ENCODE measurements around the gene LBHD2. TPM values are rescaled to one million over a fixed set of nuclear protein-coding genes. Genes with fewer than 3 reads are reported as not detected.
"Not testable (repeated sequence)": the region's sequence is repeated elsewhere in the genome, so short reads cannot be mapped to it uniquely, and the experiment has no call there.

Gene LBHD2
- total RNA-seq, 1 experiment from 2014 or later = not detected

GRCh38 chr14:103118018-103118662 lies 34.1 kb downstream of the LBHD2 start:
- DNase-seq (ENCODE audit: low read depth) = peak; percentile 85

GRCh38 chr14:103118663-103119404 lies 34.8 kb downstream of the LBHD2 start:
- no peak for DNase-seq (ENCODE audit: low read depth)

- not testable (repeated sequence) for DNase-seq (ENCODE audit: low read depth)
Observed at GRCh38 chr14:103119527-103119926, 35.5 kb downstream of the LBHD2 start.

- no peak for DNase-seq (ENCODE audit: low read depth)
Observed at GRCh38 chr14:103121121-103121845, 37.3 kb downstream of the LBHD2 start.

- DNase-seq (ENCODE audit: low read depth) = no peak
Observed at GRCh38 chr14:103121846-103122584, 38.0 kb downstream of the LBHD2 start.

GRCh38 chr14:103122585-103122946 lies 38.6 kb downstream of the LBHD2 start:
- DNase-seq (ENCODE audit: low read depth) = no peak

GRCh38 chr14:103122947-103123633 lies 39.1 kb downstream of the LBHD2 start, which contains the start of gene TNFAIP2:
Gene TNFAIP2 (plus strand): TSS chr14:103123461. CDS start chr14:103126458, 2,997 bp downstream.
- DNase-seq (ENCODE audit: low read depth) = no peak

- DNase-seq (ENCODE audit: low read depth) = no peak
Observed at GRCh38 chr14:103123634-103124500, 39.9 kb downstream of the LBHD2 start.

GRCh38 chr14:103124501-103125001 lies 40.5 kb downstream of the LBHD2 start:
- no peak for DNase-seq (ENCODE audit: low read depth)

- DNase-seq (ENCODE audit: low read depth) = no peak
Observed at GRCh38 chr14:103125098-103126070, 41.4 kb downstream of the LBHD2 start.

- no peak for DNase-seq (ENCODE audit: low read depth)
Observed at GRCh38 chr14:103126088-103126872, 42.3 kb downstream of the LBHD2 start.

GRCh38 chr14:103126873-103127304 lies 42.9 kb downstream of the LBHD2 start:
- DNase-seq (ENCODE audit: low read depth) = no peak

GRCh38 chr14:103127356-103127755 lies 43.3 kb downstream of the LBHD2 start:
- DNase-seq (ENCODE audit: low read depth) = no peak

GRCh38 chr14:103127861-103128598 lies 44.0 kb downstream of the LBHD2 start:
- no peak for DNase-seq (ENCODE audit: low read depth)

- DNase-seq (ENCODE audit: low read depth) = peak; percentile 57
Observed at GRCh38 chr14:103128631-103129300, 44.8 kb downstream of the LBHD2 start.

- DNase-seq (ENCODE audit: low read depth) = no peak
Observed at GRCh38 chr14:103129301-103130016, 45.4 kb downstream of the LBHD2 start.
